ENCODE measurements around the gene ZBED5.

DNA sequence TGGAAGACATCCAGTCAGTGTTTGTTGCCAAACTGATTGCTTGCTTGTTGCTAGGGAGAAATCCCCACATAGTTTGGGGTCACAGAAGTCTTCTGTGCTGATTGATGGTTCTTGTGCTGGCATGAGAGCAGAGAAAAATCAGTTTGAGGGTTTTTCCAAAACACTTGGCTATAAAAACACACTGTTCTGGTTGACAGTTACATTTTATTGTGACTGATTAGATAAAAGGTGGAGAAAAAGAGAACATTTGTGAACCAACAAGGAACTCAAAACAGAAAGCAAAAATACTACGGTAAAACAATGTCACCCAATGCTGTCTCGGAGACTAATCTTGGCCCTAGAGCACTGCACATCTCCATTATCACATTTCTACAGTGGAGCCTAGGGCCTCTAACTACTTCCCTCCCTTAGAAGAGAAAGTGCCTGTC lies 34.7 kb downstream of the ZBED5 start:
- TF ChIP-seq TARDBP (IDR thresholded peaks at IDR 0.05) (no peak), ELF4 (IDR thresholded peaks at IDR 0.05) (no peak), CTBP1 (IDR thresholded peaks at IDR 0.05; ENCODE audit: borderline replicate concordance) (no peak), FOXK2 (IDR thresholded peaks at IDR 0.05) (no peak), FOXA1 (IDR thresholded peaks at IDR 0.05) (no peak), FOXM1 (IDR thresholded peaks at IDR 0.05; ENCODE audit: borderline replicate concordance) (no peak)
